Hepatocyte (in vitro differentiated cells): ENCODE data around the gene MACROD2. TPM values are rescaled to one million over a fixed set of nuclear protein-coding genes. Genes with fewer than 3 reads are reported as not detected.

Source experiments
- DNase-seq: peaks from one replicate; pipeline ENCODE4 v3.0.0-alpha.2; 2016; ENCODE audit warnings: low spot score
- H2AFZ ChIP-seq: fragments of 200-600 bp; sonication (generic); 2 replicates; pipeline ENCODE4 v1.6.0; 2016; ENCODE audit warnings: antibody characterized with exemption, mild to moderate bottlenecking
- H3K27ac ChIP-seq: fragments of 200-600 bp; sonication (generic); 2 replicates; pipeline ENCODE4 v1.5.1; 2016; ENCODE audit warnings: mild to moderate bottlenecking
- H3K27me3 ChIP-seq: fragments of 200-600 bp; sonication (generic); 2 replicates; pipeline ENCODE4 v1.6.1; 2016
- H3K36me3 ChIP-seq: fragments of 200-600 bp; sonication (generic); replicated peaks from 2 replicates; pipeline ENCODE4 v1.5.1; 2016; ENCODE audit warnings: low read depth; ENCODE audit not compliant: insufficient read depth
- H3K4me1 ChIP-seq: fragments of 200-600 bp; sonication (generic); 2 replicates; pipeline ENCODE4 v1.5.1; 2016; ENCODE audit warnings: mild to moderate bottlenecking, moderate library complexity; ENCODE audit not compliant: insufficient read depth
- H3K4me2 ChIP-seq: fragments of 200-600 bp; sonication (generic); 2 replicates; pipeline ENCODE4 v1.6.0; 2016
- H3K4me3 ChIP-seq: fragments of 200-600 bp; sonication (generic); 2 replicates; pipeline ENCODE4 v1.5.1; 2016; ENCODE audit warnings: mild to moderate bottlenecking
- H3K79me2 ChIP-seq: fragments of 200-600 bp; sonication (generic); 2 replicates; pipeline ENCODE4 v1.6.0; 2017; ENCODE audit warnings: mild to moderate bottlenecking
- H3K9me2 ChIP-seq: fragments of 200-600 bp; sonication (generic); replicated peaks from 2 replicates; pipeline ENCODE4 v1.6.0; 2017; ENCODE audit warnings: mild to moderate bottlenecking; ENCODE audit not compliant: insufficient read depth
- H3K9me3 ChIP-seq: fragments of 200-600 bp; sonication (generic); 2 replicates; pipeline ENCODE4 v1.5.1; 2016; ENCODE audit warnings: low read depth, mild to moderate bottlenecking
- H4K20me1 ChIP-seq: fragments of 200-600 bp; sonication (generic); 2 replicates; pipeline ENCODE4 v1.6.0; 2016; ENCODE audit warnings: mild to moderate bottlenecking; ENCODE audit not compliant: insufficient read depth, poor library complexity, severe bottlenecking
- EZH2 ChIP-seq: fragments of 200-600 bp; sonication (generic); IDR thresholded peaks from 2 replicates; pipeline ENCODE4 v1.6.1; 2016; ENCODE audit warnings: antibody characterized with exemption, mild to moderate bottlenecking, borderline replicate concordance
- EZH2phosphoT487 ChIP-seq: fragments of 200-600 bp; sonication (generic); IDR thresholded peaks from one replicate; pipeline ENCODE4 v1.6.1; 2018; ENCODE audit warnings: antibody characterized with exemption, mild to moderate bottlenecking, low read depth, moderate library complexity; ENCODE audit not compliant: unreplicated experiment, severe bottlenecking
- WGBS: methylation state at CpG from one replicate; pipeline ENCODE4 v1.1.6; 2016; ENCODE audit warnings: low lambda C conversion rate; ENCODE audit errors: missing lambda C conversion rate; 5-methylcytosine and 5-hydroxymethylcytosine counted together
- polyA plus RNA-seq: library from polyadenylated mRNA; unstranded; fragments of >200 nt; fragmentation: Nextera tagmentation; extraction: Ambion mirVana; gene quantifications from 2 replicates; pipeline ENCODE4 v1.2.1, GENCODE V29; 2016
- total RNA-seq: library from RNA; depleted of rRNA; stranded (reverse); fragments of >200 nt; gene quantifications from 2 replicates; pipeline ENCODE4 v1.2.3, GENCODE V29; 2014
- TF ChIP-seq, protein P1 (sequence below): fragments of 200-600 bp; sonication (generic); IDR thresholded peaks from 2 replicates; pipeline ENCODE4 v1.5.1; 2016; ENCODE audit warnings: antibody characterized with exemption, mild to moderate bottlenecking; ENCODE audit not compliant: poor library complexity

MACROD2 gene
- total and polyA plus RNA-seq, 2 experiments from 2014 or later = 2.4 to 3.1 TPM

DNA sequence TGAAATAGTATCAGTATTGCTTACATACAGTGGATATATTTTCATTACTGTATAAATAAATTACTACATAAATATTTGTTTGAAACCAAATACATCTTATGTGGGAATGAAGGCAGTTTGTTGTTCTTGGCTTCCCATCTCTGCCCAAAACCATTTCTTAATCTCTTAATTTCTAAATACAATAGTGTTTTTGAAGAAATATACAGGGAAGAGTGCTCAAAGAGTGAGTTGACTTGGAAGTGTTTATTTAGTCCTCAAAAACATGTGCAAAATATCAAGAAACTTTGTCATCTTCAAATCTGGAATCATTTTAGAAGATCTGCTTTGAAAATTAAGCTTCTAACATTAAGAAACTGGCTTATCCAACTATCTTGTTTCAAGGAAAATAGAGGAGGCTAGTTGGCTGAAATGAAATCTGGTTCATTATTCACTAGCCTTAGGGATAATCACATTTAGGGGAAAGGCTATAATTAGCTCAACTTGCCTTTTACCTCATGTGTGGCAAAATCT, 601.9 kb downstream of the MACROD2 start:
- Histone ChIP-seq H3K79me2 (no peaks in the 10 kb centered on the region), H2AFZ (no peak overlapping the region), H3K4me1 (no peaks in the 10 kb centered on the region), H4K20me1 (no peaks in the 10 kb centered on the region), H3K9me2 (no peaks in the 10 kb centered on the region), H3K4me3 (no peak overlapping the region), H3K27me3 (no peaks in the 10 kb centered on the region), H3K27ac (no peak overlapping the region), H3K4me2 (no peak overlapping the region), H3K36me3 (no peaks in the 10 kb centered on the region), H3K9me3 (no peaks in the 10 kb centered on the region)
- no peak for TF ChIP-seq EZH2phosphoT487
- TF ChIP-seq, protein P1, sequence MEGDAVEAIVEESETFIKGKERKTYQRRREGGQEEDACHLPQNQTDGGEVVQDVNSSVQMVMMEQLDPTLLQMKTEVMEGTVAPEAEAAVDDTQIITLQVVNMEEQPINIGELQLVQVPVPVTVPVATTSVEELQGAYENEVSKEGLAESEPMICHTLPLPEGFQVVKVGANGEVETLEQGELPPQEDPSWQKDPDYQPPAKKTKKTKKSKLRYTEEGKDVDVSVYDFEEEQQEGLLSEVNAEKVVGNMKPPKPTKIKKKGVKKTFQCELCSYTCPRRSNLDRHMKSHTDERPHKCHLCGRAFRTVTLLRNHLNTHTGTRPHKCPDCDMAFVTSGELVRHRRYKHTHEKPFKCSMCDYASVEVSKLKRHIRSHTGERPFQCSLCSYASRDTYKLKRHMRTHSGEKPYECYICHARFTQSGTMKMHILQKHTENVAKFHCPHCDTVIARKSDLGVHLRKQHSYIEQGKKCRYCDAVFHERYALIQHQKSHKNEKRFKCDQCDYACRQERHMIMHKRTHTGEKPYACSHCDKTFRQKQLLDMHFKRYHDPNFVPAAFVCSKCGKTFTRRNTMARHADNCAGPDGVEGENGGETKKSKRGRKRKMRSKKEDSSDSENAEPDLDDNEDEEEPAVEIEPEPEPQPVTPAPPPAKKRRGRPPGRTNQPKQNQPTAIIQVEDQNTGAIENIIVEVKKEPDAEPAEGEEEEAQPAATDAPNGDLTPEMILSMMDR = no peak
- no peak for TF ChIP-seq EZH2
- DNase-seq = no peak

DNA sequence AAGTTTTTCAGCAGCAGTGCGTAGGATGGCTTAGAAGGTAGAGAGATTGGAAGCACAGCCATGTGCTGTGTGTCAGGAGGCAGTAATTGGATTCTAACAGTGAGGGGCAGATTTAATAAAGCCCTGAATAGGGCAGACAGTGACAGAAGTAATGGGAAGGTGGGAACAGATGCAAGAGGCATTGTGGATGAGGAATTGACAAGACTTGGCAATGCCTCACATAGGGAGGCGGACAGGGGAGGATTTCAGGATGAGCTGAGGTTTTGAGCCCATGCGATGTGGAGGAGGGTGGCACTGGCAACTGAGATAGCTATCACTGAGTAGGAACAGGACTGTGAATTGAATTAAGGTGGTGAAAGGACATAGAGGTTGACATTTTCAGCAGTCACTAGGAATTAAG, 604.3 kb downstream of the MACROD2 start:
- Histone ChIP-seq H3K9me2 (no peaks in the 10 kb centered on the region), H3K4me2 (no peak overlapping the region), H3K36me3 (no peaks in the 10 kb centered on the region), H3K79me2 (no peaks in the 10 kb centered on the region), H3K4me3 (no peak overlapping the region), H4K20me1 (no peaks in the 10 kb centered on the region), H3K27ac (no peak overlapping the region), H2AFZ (no peak overlapping the region), H3K4me1 (no peaks in the 10 kb centered on the region), H3K9me3 (no peaks in the 10 kb centered on the region), H3K27me3 (no peaks in the 10 kb centered on the region)
- WGBS = 95% methylated on average over 3 of the region's 3 CpGs
- no peak for TF ChIP-seq EZH2
- TF ChIP-seq, protein P1 = no peak
- no peak for TF ChIP-seq EZH2phosphoT487
- DNase-seq = no peak

DNA sequence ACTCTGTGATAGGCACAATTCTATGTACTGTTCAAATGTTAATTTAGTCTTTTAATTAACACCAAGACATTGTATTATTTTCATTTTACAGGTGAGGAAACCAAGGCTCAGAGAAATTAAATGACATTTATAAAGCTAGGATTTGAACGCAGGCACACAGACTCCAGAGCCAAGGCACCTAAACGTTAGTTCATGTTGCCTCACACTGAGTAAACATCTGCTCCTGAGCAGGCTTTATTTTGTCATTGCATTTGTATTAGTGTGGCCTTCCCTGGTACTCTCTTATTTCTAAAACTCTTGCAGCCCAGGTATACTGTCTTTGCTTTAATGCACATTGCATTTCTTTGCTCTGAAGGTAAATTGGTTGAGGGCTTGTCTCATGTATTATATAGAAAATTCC, 605.2 kb downstream of the MACROD2 start:
- TF ChIP-seq EZH2 = no peak
- TF ChIP-seq, protein P1 = no peak
- TF ChIP-seq EZH2phosphoT487 = no peak
- Histone ChIP-seq H3K27me3 (no peaks in the 10 kb centered on the region), H4K20me1 (no peaks in the 10 kb centered on the region), H3K79me2 (no peaks in the 10 kb centered on the region), H3K9me3 (no peaks in the 10 kb centered on the region), H3K4me2 (no peak overlapping the region), H2AFZ (no peak overlapping the region), H3K4me3 (no peak overlapping the region), H3K4me1 (no peaks in the 10 kb centered on the region), H3K36me3 (no peaks in the 10 kb centered on the region), H3K27ac (no peak overlapping the region), H3K9me2 (no peaks in the 10 kb centered on the region)
- DNase-seq = no peak
- 48% methylated on average over 2 of the region's 2 CpGs for WGBS

DNA sequence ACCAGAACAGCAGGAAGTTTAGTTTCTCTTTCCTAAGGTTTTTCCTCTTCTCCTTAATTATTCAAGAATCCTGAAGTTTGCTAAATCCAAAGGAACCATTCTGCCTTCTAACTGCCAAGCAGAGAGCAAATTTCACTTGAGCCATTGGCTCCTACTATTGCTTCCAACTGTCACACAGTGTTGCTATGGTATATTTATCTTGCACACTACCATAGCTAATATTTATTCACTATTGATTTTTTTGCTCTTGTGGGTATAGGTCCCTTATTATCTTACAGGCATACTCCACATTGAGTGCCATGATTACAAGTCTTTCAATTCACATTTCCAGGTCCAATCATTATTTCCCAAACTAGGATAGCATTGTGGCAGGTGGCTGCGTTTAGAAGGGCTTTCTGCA, 608.8 kb downstream of the MACROD2 start:
- no peak for DNase-seq
- Histone ChIP-seq H2AFZ (no peak overlapping the region), H3K4me2 (no peak overlapping the region), H3K27me3 (no peaks in the 10 kb centered on the region), H3K36me3 (no peaks in the 10 kb centered on the region), H3K4me3 (no peak overlapping the region), H3K9me3 (no peaks in the 10 kb centered on the region), H3K79me2 (no peaks in the 10 kb centered on the region), H3K4me1 (no peaks in the 10 kb centered on the region), H3K9me2 (no peaks in the 10 kb centered on the region), H4K20me1 (no peaks in the 10 kb centered on the region), H3K27ac (no peak overlapping the region)
- 96% methylated on average over 1 of the region's 1 CpG for WGBS
- TF ChIP-seq EZH2phosphoT487 = no peak
- TF ChIP-seq EZH2 = no peak
- TF ChIP-seq, protein P1 = no peak
